HEK293 (cell line): ENCODE data around the gene PARD6B.

Experiments used
- CTCF ChIP-seq: fragments of 450-650 bp; formaldehyde crosslinking; IDR thresholded peaks from 2 replicates; pipeline ENCODE4 v1.5.1; 2016; ENCODE audit warnings: missing biosample characterization, missing genetic modification characterization
- TCF7L2 ChIP-seq: IDR thresholded peaks from 2 replicates; pipeline ENCODE4 v1.6.1; 2011; ENCODE audit warnings: low read depth, mild to moderate bottlenecking, inconsistent platforms, low read length, moderate library complexity, borderline replicate concordance
- ZNF449 ChIP-seq: fragments of 450-650 bp; formaldehyde crosslinking; IDR thresholded peaks from 2 replicates; pipeline ENCODE4 v1.5.1; 2017; ENCODE audit warnings: missing biosample characterization, mild to moderate bottlenecking, missing genetic modification characterization, moderate library complexity
- ZNF785 ChIP-seq: fragments of 450-650 bp; formaldehyde crosslinking; IDR thresholded peaks from 2 replicates; pipeline ENCODE4 v1.5.1; 2016; ENCODE audit warnings: missing biosample characterization, missing genetic modification characterization

GRCh38 chr20:50730765-50731054 is 670 bp upstream of the PARD6B start:
- TF ChIP-seq ZNF785 (tag by site-specific recombination) (no peak), CTCF (tag by site-specific recombination) (no peak), TCF7L2 (no peak), ZNF449 (tag by site-specific recombination) (no peak)
